SK-N-MC (cell line): ENCODE results near the gene PLIN5.

Experiments used
- FOXP2 ChIP-seq: optimal IDR thresholded peaks from 2 replicates; pipeline ENCODE3; 2011; ENCODE audit warnings: mild to moderate bottlenecking, moderate library complexity; ENCODE audit not compliant: insufficient read depth; ENCODE audit errors: extremely low read length, control extremely low read depth
- POLR2AphosphoS5 ChIP-seq: IDR thresholded peaks from 2 replicates; pipeline ENCODE4 v1.6.1; 2012; ENCODE audit warnings: mild to moderate bottlenecking, low read depth, low read length, borderline replicate concordance

DNA sequence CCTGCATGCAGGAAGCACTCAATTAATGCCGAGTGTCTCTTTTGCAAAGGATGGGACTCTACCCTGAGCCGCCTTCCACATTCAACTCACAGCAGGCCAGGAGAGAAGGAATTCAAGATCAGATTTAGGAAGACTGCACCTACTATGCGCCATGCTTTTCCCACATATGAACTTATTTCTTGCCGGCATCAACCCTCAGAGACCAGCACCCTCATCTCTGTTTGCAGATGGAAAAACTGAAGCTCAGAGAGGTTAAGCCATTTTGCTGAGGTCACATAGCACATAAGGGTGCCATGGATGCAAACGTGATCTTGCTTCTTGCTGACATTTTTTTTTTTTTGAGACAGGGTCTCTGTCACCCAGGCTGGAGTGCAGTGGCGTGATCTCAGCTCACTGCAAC is 38.7 kb upstream of the PLIN5 start:
- TF ChIP-seq POLR2AphosphoS5, result no peak
- no peak for TF ChIP-seq FOXP2
